ENCODE results near the gene DPYSL5.

DPYSL5 gene

DNA sequence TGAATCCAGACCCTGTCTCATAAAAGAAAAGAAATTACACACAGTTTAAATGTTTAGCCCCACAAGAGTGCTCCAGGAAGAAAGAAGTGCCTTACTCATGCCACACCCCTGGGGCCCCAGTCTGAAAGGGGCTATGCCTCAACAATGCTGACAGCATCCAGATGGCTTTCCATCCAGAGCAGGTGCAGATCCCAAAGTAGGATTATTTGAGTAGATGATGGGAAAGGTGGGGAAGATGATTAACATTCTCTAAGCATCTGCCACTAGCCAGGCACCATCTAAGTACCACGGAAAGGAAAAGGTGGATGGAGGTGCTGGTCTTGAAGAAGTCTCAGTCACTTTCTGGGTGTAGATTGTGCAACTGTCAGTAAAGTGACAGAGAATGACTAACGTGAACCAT lies 16.3 kb downstream of the DPYSL5 start:
- Histone ChIP-seq H4K20me1 (ENCODE audit: insufficient read depth, low read length) (no peaks in the 10 kb centered on the region), H3K79me2 (ENCODE audit: insufficient read depth, low read length) (no peaks in the 10 kb centered on the region), H3K27me3 (ENCODE audit: insufficient read depth, low read length, poor library complexity) (peaks cover 8% of the 10 kb centered on the region), H3K9ac (ENCODE audit: low read depth, low read length) (no peak overlapping the region), H3K9me3 (ENCODE audit: insufficient read depth, low read length, severe bottlenecking) (no peaks in the 10 kb centered on the region), H3K4me3 (ENCODE audit: low read depth in 1 of 2, low read length in 2 of 2) (no peak overlapping the region), H2AFZ (ENCODE audit: low read depth, low read length) (no peak overlapping the region), H3K27ac (ENCODE audit: low read length) (no peak overlapping the region), H3K4me1 (ENCODE audit: insufficient read depth, low read length) (no peaks in the 10 kb centered on the region), H3K36me3 (ENCODE audit: insufficient read depth, low read length) (no peaks in the 10 kb centered on the region), H3K4me2 (ENCODE audit: insufficient read depth, low read length) (no peak overlapping the region)
- ATAC-seq (ENCODE audit: insufficient read depth, low read depth) = no peak
- TF ChIP-seq, protein P1, sequence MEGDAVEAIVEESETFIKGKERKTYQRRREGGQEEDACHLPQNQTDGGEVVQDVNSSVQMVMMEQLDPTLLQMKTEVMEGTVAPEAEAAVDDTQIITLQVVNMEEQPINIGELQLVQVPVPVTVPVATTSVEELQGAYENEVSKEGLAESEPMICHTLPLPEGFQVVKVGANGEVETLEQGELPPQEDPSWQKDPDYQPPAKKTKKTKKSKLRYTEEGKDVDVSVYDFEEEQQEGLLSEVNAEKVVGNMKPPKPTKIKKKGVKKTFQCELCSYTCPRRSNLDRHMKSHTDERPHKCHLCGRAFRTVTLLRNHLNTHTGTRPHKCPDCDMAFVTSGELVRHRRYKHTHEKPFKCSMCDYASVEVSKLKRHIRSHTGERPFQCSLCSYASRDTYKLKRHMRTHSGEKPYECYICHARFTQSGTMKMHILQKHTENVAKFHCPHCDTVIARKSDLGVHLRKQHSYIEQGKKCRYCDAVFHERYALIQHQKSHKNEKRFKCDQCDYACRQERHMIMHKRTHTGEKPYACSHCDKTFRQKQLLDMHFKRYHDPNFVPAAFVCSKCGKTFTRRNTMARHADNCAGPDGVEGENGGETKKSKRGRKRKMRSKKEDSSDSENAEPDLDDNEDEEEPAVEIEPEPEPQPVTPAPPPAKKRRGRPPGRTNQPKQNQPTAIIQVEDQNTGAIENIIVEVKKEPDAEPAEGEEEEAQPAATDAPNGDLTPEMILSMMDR (IDR thresholded peaks at IDR 0.05; ENCODE audit: borderline replicate concordance, extremely low read depth, low read length, poor library complexity, severe bottlenecking) = no peak
- no peak for TF ChIP-seq EZH2 (IDR thresholded peaks at IDR 0.05; ENCODE audit: borderline replicate concordance, low read depth, low read length, severe bottlenecking)
- DNase-seq = no peak

DNA sequence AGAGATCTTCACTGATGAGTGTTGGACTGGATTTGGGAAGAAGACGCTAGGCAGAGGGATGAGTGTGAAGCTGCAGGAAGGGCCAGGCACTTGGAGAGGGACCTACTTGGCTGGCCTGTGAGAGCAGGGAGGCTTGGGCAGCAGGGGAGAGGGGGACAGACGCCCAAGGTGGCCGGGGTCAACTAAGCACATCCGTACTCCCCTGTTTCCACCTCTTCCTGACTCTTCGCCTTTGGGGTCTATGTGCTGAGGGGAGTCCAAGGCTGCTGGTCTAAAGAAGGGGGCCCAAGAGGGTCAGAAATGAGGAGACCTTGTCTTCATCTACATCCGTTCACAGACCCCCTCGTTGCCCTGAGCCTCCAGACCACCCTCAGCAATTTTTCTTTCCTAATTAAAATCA lies 16.7 kb downstream of the DPYSL5 start:
- Histone ChIP-seq H3K79me2 (ENCODE audit: insufficient read depth, low read length) (no peaks in the 10 kb centered on the region), H4K20me1 (ENCODE audit: insufficient read depth, low read length) (no peaks in the 10 kb centered on the region), H3K27ac (ENCODE audit: low read length) (no peak overlapping the region), H3K36me3 (ENCODE audit: insufficient read depth, low read length) (no peaks in the 10 kb centered on the region), H3K4me2 (ENCODE audit: insufficient read depth, low read length) (no peak overlapping the region), H3K4me1 (ENCODE audit: insufficient read depth, low read length) (no peaks in the 10 kb centered on the region), H3K9ac (ENCODE audit: low read depth, low read length) (no peak overlapping the region), H3K27me3 (ENCODE audit: insufficient read depth, low read length, poor library complexity) (peaks cover 7% of the 10 kb centered on the region), H3K9me3 (ENCODE audit: insufficient read depth, low read length, severe bottlenecking) (no peaks in the 10 kb centered on the region), H3K4me3 (ENCODE audit: low read depth in 1 of 2, low read length in 2 of 2) (no peak overlapping the region), H2AFZ (ENCODE audit: low read depth, low read length) (no peak overlapping the region)
- ATAC-seq (ENCODE audit: insufficient read depth, low read depth) (no peak), DNase-seq (no peak)
- TF ChIP-seq, protein P1 (IDR thresholded peaks at IDR 0.05; ENCODE audit: borderline replicate concordance, extremely low read depth, low read length, poor library complexity, severe bottlenecking) = no peak
- TF ChIP-seq EZH2 (IDR thresholded peaks at IDR 0.05; ENCODE audit: borderline replicate concordance, low read depth, low read length, severe bottlenecking) = no peak

DNA sequence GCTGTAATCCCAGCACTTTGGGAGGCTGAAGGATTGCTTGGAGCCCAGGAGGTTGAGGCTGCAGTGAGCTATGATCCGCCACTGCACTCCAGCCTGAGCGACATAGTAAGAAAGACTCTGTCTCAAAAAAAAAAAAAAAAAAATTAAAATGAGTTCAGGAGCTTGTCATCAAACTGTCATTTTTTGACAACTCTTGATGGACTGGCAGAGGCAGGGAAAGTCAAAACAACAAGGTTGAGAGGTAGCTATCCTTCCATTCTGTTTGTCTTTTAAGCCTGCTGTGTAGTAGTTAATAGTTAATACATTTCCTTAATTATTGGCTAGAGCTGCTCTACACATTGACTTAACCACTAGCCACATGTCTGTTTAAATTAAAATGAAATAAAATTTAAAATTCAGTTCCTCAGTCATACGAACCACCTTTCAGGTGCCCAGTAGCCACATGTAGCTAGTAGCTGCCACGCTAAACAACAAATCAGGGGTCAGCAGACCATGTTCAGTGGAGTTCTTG lies 22.7 kb downstream of the DPYSL5 start:
- H3K36me3 ChIP-seq (ENCODE audit: insufficient read depth, low read length) = no peaks in the 10 kb centered on the region
- H2AFZ ChIP-seq (ENCODE audit: low read depth, low read length) = no peak overlapping the region
- H3K4me2 ChIP-seq (ENCODE audit: insufficient read depth, low read length) = no peak overlapping the region
- H3K9ac ChIP-seq (ENCODE audit: low read depth, low read length) = no peak overlapping the region
- no peaks in the 10 kb centered on the region for H3K79me2 ChIP-seq (ENCODE audit: insufficient read depth, low read length)
- no peak for DNase-seq
- no peaks in the 10 kb centered on the region for H4K20me1 ChIP-seq (ENCODE audit: insufficient read depth, low read length)
- no peaks in the 10 kb centered on the region for H3K4me1 ChIP-seq (ENCODE audit: insufficient read depth, low read length)
- no peak for ATAC-seq (ENCODE audit: insufficient read depth, low read depth)
- peaks cover 4% of the 10 kb centered on the region for H3K27me3 ChIP-seq (ENCODE audit: insufficient read depth, low read length, poor library complexity)
- H3K4me3 ChIP-seq (ENCODE audit: low read depth in 1 of 2, low read length in 2 of 2) = no peak overlapping the region
- no peak for TF ChIP-seq EZH2 (IDR thresholded peaks at IDR 0.05; ENCODE audit: borderline replicate concordance, low read depth, low read length, severe bottlenecking)
- TF ChIP-seq, protein P1 (IDR thresholded peaks at IDR 0.05; ENCODE audit: borderline replicate concordance, extremely low read depth, low read length, poor library complexity, severe bottlenecking) = no peak
- no peak overlapping the region for H3K27ac ChIP-seq (ENCODE audit: low read length)
- no peaks in the 10 kb centered on the region for H3K9me3 ChIP-seq (ENCODE audit: insufficient read depth, low read length, severe bottlenecking)

All from DND-41 (cell line).